Activated naive CD4-positive, alpha-beta T cell treated with anti-CD3 and anti-CD28 coated beads, Interleukin-2, amount 10 ng/mL, durations not matched to agents 7 days and 5 days (primary cell): ENCODE measurements around the gene JAKMIP2.
"Not testable (repeated sequence)": the region's sequence is repeated elsewhere in the genome, so short reads cannot be mapped to it uniquely, and the experiment has no call there.

Experiments
- CTCF ChIA-PET: fragments of 350-600 bp; sonication (Branson Sonifier 250); formaldehyde crosslinking; loops from one replicate; lab custom pipeline; 2021; ENCODE audit warnings: antibody characterized with exemption; lab: Charles Lee
- DNase-seq: peaks from one replicate; pipeline ENCODE4 v3.0.0-alpha.2; 2020
- H3K27ac Mint-ChIP-seq: one replicate; pipeline ENCODE4 v1.8.0; 2021; ENCODE audit warnings: mild to moderate bottlenecking, moderate library complexity, mixed read lengths
- H3K27me3 Mint-ChIP-seq: one replicate; pipeline ENCODE4 v1.8.0; 2021; ENCODE audit warnings: mild to moderate bottlenecking, mixed read lengths
- H3K36me3 Mint-ChIP-seq: one replicate; pipeline ENCODE4 v1.8.0; 2021; ENCODE audit warnings: mixed read lengths
- H3K4me1 Mint-ChIP-seq: one replicate; pipeline ENCODE4 v1.8.0; 2021; ENCODE audit warnings: mixed read lengths
- H3K4me3 Mint-ChIP-seq: one replicate; pipeline ENCODE4 v1.8.0; 2021; ENCODE audit warnings: mild to moderate bottlenecking, moderate library complexity, mixed read lengths
- H3K9me3 Mint-ChIP-seq: one replicate; pipeline ENCODE4 v1.8.0; 2021; ENCODE audit warnings: mixed read lengths

Gene JAKMIP2

GRCh38 chr5:147621016-147621415, 161.5 kb downstream of the JAKMIP2 start:
- CTCF ChIA-PET: interaction anchor here (1.2 kb wide), 1 partner anchor 201 kb away, joined by 3 read pairs; no protein-coding TSS in a partner anchor

GRCh38 chr5:147619281-147619878, 163.1 kb downstream of the JAKMIP2 start:
- Mint-ChIP-seq H3K4me3 (no peak overlapping the region), H3K27me3 (no peaks in the 10 kb centered on the region), H3K4me1 (no peaks in the 10 kb centered on the region), H3K36me3 (no peaks in the 10 kb centered on the region), H3K9me3 (no peaks in the 10 kb centered on the region), H3K27ac (no peak overlapping the region)
- CTCF ChIA-PET: no interaction called here
- DNase-seq: no peak

More at GRCh38 chr5:147621016-147621415, 161.5 kb downstream of the JAKMIP2 start:
- Mint-ChIP-seq H3K27me3 (no peaks in the 10 kb centered on the region), H3K9me3 (no peaks in the 10 kb centered on the region), H3K4me1 (no peaks in the 10 kb centered on the region), H3K27ac (peak overlapping the region; percentile 2), H3K4me3 (no peak overlapping the region), H3K36me3 (no peaks in the 10 kb centered on the region)
- no peak for DNase-seq

DNA sequence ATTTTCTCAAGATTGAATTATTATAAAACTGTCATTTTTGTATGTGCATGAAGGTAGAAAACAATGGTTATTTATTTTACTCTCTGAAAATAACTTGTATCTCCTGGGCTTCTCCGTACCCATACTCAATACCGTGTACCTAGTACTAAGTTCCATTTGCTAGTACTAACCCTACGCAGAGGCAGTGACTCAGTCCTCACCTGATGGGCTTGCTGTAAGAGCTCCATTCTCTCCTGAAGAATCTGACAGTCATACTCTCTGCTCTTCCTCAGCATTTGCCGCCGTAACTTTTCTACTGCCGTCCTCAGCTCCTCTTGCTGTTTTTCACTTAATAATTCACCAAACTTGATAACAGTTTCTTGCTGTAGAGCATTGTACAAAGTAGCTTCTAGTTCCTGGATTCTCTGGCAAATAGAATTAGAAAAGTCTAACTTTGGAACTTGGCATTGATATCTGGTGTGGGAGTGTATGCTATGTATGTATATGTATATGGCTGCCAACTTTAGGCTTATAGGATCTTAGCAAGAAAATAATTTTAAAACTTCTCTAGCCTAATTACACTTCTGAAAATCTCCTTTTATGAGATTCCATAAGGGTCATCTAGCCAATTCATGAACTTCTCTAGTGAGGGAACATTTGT, 164.7 kb downstream of the JAKMIP2 start:
- DNase-seq: no peak
- Mint-ChIP-seq H3K9me3 (no peaks in the 10 kb centered on the region), H3K27ac (no peak overlapping the region), H3K36me3 (no peaks in the 10 kb centered on the region), H3K27me3 (no peaks in the 10 kb centered on the region), H3K4me3 (no peak overlapping the region), H3K4me1 (no peaks in the 10 kb centered on the region)
- CTCF ChIA-PET: no interaction called here

DNA sequence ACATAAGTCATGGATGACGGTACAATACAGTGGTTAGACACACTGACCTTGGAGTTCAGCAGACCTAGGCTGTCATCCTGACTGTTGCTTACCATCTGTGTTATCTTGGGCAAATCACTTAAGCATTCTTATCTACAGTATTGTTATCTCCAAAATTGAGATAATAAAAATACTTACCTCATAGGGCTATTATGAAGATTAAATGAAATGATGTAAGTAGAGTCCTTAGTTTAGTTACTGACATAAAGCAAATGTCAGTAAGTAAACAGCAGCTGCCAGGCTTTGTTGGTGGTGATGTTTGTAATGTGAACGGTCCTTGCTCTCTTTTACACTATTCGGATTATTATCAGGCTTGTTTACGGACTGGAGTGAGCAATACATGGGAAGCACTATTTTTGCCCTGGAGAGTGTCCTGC, 165.3 kb downstream of the JAKMIP2 start:
- H3K9me3 Mint-ChIP-seq: no peaks in the 10 kb centered on the region
- H3K27ac Mint-ChIP-seq: no peak overlapping the region
- CTCF ChIA-PET: no interaction called here
- DNase-seq: no peak
- no peaks in the 10 kb centered on the region for H3K36me3 Mint-ChIP-seq
- H3K4me1 Mint-ChIP-seq: no peaks in the 10 kb centered on the region
- no peaks in the 10 kb centered on the region for H3K27me3 Mint-ChIP-seq
- no peak overlapping the region for H3K4me3 Mint-ChIP-seq

GRCh38 chr5:147616421-147616820, 166.1 kb downstream of the JAKMIP2 start:
- no peaks in the 10 kb centered on the region for H3K27me3 Mint-ChIP-seq
- CTCF ChIA-PET: no interaction called here
- no peak for DNase-seq

GRCh38 chr5:147613359-147613758, 169.2 kb downstream of the JAKMIP2 start:
- no peak overlapping the region for H3K27ac Mint-ChIP-seq

More at GRCh38 chr5:147616421-147616820, 166.1 kb downstream of the JAKMIP2 start:
- Mint-ChIP-seq H3K27ac (no peak overlapping the region), H3K36me3 (no peaks in the 10 kb centered on the region), H3K4me3 (no peak overlapping the region), H3K4me1 (no peaks in the 10 kb centered on the region), H3K9me3 (no peaks in the 10 kb centered on the region)

DNA sequence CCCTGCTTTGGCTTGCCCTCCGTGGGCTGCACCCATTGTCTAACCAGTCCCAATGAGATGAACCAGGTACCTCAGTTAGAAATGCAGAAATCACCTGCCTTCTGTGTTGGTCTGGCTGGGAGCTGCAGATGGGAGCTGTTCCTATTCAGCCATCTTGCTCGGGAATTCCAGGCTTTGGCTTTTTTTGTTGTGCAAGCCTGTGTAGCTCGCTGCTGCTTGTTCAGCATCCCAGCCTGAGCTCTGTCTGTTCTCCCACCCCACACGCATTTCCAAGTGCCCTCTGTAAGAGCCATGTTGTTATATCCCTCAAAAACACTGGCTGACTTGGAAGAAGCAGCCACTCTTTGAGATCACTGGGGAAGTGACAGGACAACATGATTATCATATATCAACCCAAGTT, 171.0 kb downstream of the JAKMIP2 start:
- Mint-ChIP-seq H3K4me3 (no peak overlapping the region), H3K27me3 (no peaks in the 10 kb centered on the region), H3K4me1 (no peaks in the 10 kb centered on the region), H3K9me3 (no peaks in the 10 kb centered on the region), H3K36me3 (no peaks in the 10 kb centered on the region), H3K27ac (no peak overlapping the region)
- CTCF ChIA-PET: interaction anchor here (1.0 kb wide), 1 partner anchor 211 kb away, joined by 3 read pairs; no protein-coding TSS in a partner anchor
- DNase-seq: no peak

More at GRCh38 chr5:147613359-147613758, 169.2 kb downstream of the JAKMIP2 start:
- CTCF ChIA-PET: no interaction called here
- no peaks in the 10 kb centered on the region for H3K27me3 Mint-ChIP-seq
- H3K36me3 Mint-ChIP-seq: no peaks in the 10 kb centered on the region
- H3K4me3 Mint-ChIP-seq: no peak overlapping the region
- no peaks in the 10 kb centered on the region for H3K9me3 Mint-ChIP-seq
- DNase-seq: no peak
- no peaks in the 10 kb centered on the region for H3K4me1 Mint-ChIP-seq

GRCh38 chr5:147610798-147611197, 171.7 kb downstream of the JAKMIP2 start:
- Mint-ChIP-seq H3K27me3 (no peaks in the 10 kb centered on the region), H3K4me1 (no peaks in the 10 kb centered on the region), H3K9me3 (no peaks in the 10 kb centered on the region), H3K36me3 (no peaks in the 10 kb centered on the region), H3K4me3 (no peak overlapping the region), H3K27ac (no peak overlapping the region)
- no peak for DNase-seq
- CTCF ChIA-PET: interaction anchor here (1.0 kb wide), 1 partner anchor 211 kb away, joined by 3 read pairs; no protein-coding TSS in a partner anchor

- Mint-ChIP-seq H3K36me3 (no peaks in the 10 kb centered on the region), H3K27me3 (no peaks in the 10 kb centered on the region), H3K27ac (no peak overlapping the region), H3K4me1 (no peaks in the 10 kb centered on the region), H3K4me3 (no peak overlapping the region), H3K9me3 (no peaks in the 10 kb centered on the region)
- DNase-seq: no peak
- CTCF ChIA-PET: no interaction called here
Observed at GRCh38 chr5:147601652-147602051, 180.9 kb downstream of the JAKMIP2 start.

DNA sequence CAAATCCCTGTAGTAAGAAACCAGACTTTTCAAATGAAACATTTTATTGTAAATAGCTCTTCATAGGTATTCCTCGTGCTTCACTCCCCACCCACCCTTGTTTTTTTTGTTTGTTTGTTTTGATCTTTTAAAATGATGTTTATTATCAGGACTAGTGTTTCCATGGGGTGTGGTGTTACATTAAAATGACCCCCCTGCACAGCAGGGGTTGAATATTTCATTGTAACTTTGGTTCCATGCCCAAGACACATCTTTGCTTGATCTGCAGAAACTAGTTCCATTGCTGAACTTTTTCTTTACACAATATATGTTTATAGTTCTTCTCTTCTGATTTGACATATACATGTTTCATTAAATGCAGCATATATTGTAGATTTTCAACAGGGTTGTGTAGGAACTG, 191.4 kb downstream of the JAKMIP2 start:
- DNase-seq: no peak
- Mint-ChIP-seq H3K4me3 (no peak overlapping the region), H3K9me3 (peaks cover 2% of the 10 kb centered on the region), H3K27ac (no peak overlapping the region), H3K4me1 (no peaks in the 10 kb centered on the region), H3K36me3 (no peaks in the 10 kb centered on the region), H3K27me3 (no peaks in the 10 kb centered on the region)
- CTCF ChIA-PET: no interaction called here

- Mint-ChIP-seq H3K27ac (no peak overlapping the region), H3K4me1 (no peaks in the 10 kb centered on the region)
- CTCF ChIA-PET: interaction anchor here (0.8 kb wide), 1 partner anchor 13 kb away, joined by 3 read pairs; no protein-coding TSS in a partner anchor
Observed at GRCh38 chr5:147590096-147590495, 192.4 kb downstream of the JAKMIP2 start.

DNA sequence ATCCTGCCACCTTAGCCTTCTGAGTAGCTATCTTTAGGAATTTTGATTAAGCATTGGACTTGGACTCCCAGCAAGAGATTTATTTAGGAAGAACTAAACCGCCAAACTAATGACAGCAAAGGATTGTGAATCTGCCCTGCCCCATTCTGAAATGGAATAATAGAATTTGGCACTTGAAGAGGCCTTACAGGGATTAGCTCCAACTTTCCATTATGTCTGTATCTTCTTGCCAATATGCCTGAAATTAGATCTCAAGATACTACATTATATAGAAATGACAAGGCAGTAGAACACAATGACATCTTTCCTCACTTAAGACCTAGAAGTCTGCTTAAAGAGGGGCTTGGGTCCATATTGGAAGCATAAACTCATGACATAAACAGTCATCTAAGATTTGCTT, 195.7 kb downstream of the JAKMIP2 start:
- H3K9me3 Mint-ChIP-seq: no peaks in the 10 kb centered on the region
- H3K36me3 Mint-ChIP-seq: no peaks in the 10 kb centered on the region
- no peak overlapping the region for H3K27ac Mint-ChIP-seq
- H3K4me1 Mint-ChIP-seq: no peaks in the 10 kb centered on the region
- H3K27me3 Mint-ChIP-seq: no peaks in the 10 kb centered on the region
- DNase-seq: no peak
- CTCF ChIA-PET: interaction anchor here (1.0 kb wide), 1 partner anchor 10 kb away, joined by 4 read pairs; no protein-coding TSS in a partner anchor
- H3K4me3 Mint-ChIP-seq: no peak overlapping the region

More at GRCh38 chr5:147590096-147590495, 192.4 kb downstream of the JAKMIP2 start:
- no peaks in the 10 kb centered on the region for H3K36me3 Mint-ChIP-seq
- H3K9me3 Mint-ChIP-seq: no peaks in the 10 kb centered on the region
- H3K27me3 Mint-ChIP-seq: no peaks in the 10 kb centered on the region
- no peak for DNase-seq
- H3K4me3 Mint-ChIP-seq: no peak overlapping the region

GRCh38 chr5:147586221-147586620, 196.3 kb downstream of the JAKMIP2 start:
- Mint-ChIP-seq H3K4me1 (no peaks in the 10 kb centered on the region), H3K4me3 (no peak overlapping the region), H3K27ac (no peak overlapping the region), H3K27me3 (no peaks in the 10 kb centered on the region), H3K36me3 (no peaks in the 10 kb centered on the region), H3K9me3 (no peaks in the 10 kb centered on the region)
- no peak for DNase-seq
- CTCF ChIA-PET: interaction anchor here (1.0 kb wide), 1 partner anchor 9 kb away, joined by 4 read pairs; no protein-coding TSS in a partner anchor

DNA sequence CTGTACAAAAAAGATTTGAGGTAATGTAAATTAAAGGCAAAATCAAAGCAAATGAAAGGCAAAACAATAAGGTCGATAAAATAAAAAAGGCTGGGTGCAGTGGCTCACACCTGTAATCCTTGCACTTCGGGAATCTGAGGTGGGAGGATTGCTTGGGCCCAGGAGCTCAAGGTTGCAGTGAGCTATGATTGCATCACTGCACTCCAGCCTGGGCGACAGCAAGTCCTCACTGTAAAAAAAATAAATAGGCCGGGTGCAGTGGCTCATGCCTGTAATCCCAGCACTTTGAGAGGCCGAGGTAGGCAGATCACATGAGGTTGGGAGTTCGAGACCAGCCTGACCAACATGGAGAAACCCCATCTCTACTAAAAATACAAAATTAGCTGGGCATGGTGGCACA, 200.3 kb downstream of the JAKMIP2 start:
- H3K9me3 Mint-ChIP-seq, H3K27ac Mint-ChIP-seq, DNase-seq, H3K4me3 Mint-ChIP-seq, H3K36me3 Mint-ChIP-seq, H3K27me3 Mint-ChIP-seq, H3K4me1 Mint-ChIP-seq, CTCF ChIA-PET: not testable (repeated sequence)

DNA sequence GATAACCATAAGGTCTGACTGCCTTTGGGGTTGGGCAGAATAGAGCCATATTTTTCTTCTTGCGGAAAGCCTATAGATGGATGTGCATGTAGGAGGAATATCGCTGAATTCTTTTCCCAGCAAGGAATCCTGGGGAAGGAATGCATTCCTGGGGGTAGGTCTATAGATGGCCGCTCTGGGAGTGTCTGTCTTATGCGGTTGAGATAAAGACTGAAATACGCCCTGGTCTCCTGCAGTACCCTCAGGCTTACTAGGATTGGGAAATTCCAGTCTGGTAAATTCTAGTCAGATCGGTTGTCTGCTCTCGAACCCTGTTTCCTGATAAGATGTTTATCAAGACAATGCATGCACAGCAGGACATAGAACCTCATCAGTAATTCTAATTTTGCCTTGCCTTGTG, 202.1 kb downstream of the JAKMIP2 start:
- DNase-seq, H3K36me3 Mint-ChIP-seq, H3K27me3 Mint-ChIP-seq, H3K4me1 Mint-ChIP-seq, H3K9me3 Mint-ChIP-seq, H3K27ac Mint-ChIP-seq, H3K4me3 Mint-ChIP-seq, CTCF ChIA-PET: not testable (repeated sequence)
